Measurements from ENCODE around the gene FOXN4.

The FOXN4 gene

GRCh38 chr12:109279525-109279924 lies 29.6 kb downstream of the FOXN4 start:
- DNase-seq (ENCODE audit: low read depth in 2 of 2), result no peak

GRCh38 chr12:109278912-109279311 lies 30.2 kb downstream of the FOXN4 start:
- no peak for DNase-seq (ENCODE audit: low read depth in 2 of 2)

- no peak for DNase-seq (ENCODE audit: low read depth in 2 of 2)
These were observed 31.0 kb downstream of the FOXN4 start for GRCh38 chr12:109277899-109278762.

GRCh38 chr12:109277255-109277898 lies 31.7 kb downstream of the FOXN4 start:
- DNase-seq (ENCODE audit: low read depth in 2 of 2), result no peak

GRCh38 chr12:109276160-109276559 lies 32.9 kb downstream of the FOXN4 start:
- DNase-seq (ENCODE audit: low read depth in 2 of 2), result no peak

DNA sequence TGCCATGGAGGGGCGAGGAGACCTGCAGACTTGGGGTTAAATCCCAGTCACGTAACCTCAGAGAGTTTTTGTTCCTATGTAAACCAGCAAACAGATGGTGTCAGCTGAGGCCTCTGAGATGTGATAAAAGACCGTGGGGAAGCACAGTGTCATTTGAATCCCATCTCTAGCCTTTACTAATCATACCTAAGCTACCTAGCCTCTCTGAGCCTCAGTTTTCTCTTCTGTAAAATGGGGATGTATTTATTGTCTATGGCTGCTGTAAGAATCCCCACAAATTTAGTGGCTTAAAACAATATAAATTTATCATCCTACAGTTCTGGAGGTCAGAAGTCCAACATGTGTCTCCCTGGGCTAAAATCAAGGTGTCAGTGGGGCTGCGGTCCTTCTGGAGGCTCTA lies 33.9 kb downstream of the FOXN4 start:
- DNase-seq (ENCODE audit: low read depth in 2 of 2), result no peak

- no peak for DNase-seq (ENCODE audit: low read depth in 2 of 2)
These were observed 34.7 kb downstream of the FOXN4 start for GRCh38 chr12:109274381-109274780.

DNA sequence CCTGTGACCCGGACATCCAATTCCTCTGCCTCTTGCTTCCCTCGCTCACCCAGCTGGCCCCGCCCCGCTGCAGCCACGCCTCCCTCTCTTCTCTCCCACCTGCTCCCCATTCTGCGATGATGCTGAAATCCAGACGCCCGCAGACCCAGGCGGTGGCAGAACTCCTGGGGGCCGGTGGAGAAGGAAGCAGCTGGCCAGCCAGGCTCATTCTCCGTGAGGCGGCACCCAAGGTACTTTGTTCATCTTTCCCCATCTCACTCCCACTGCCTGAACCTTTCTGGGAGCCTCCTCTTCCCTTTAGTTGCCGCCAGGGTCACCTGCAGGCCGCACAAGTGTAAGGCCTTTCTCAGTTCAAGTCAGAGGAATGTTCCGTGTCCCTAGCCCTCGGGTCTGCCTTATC lies 35.7 kb downstream of the FOXN4 start:
- no peak for DNase-seq (ENCODE audit: low read depth in 2 of 2)

- no peak for DNase-seq (ENCODE audit: low read depth in 2 of 2)
These were observed 37.7 kb downstream of the FOXN4 start for GRCh38 chr12:109271418-109271817.

- no peak for DNase-seq (ENCODE audit: low read depth in 2 of 2)
These were observed 38.6 kb downstream of the FOXN4 start for GRCh38 chr12:109270494-109270893.

GRCh38 chr12:109269428-109269827 lies 39.7 kb downstream of the FOXN4 start:
- DNase-seq (ENCODE audit: low read depth in 2 of 2), result no peak

DNA sequence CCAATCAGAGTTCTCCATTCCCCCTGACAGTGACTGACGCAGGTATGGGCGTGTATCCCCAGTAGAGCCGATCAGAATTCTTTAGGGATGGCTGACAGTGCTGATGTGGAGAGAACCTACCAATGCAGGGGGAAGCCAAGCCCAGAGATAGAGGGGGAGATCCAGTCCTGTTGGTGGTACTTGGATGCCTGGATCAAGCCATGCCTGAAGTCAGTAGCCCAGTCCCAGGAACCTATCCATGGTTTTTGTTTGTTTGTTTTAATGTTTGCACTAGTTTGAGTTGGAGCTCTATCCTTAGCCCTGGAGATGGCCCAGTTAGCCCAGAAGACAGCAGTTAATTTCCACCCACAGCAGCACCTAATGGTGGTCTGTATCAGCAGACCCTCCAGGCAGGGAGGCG lies 40.2 kb downstream of the FOXN4 start:
- DNase-seq (ENCODE audit: low read depth in 2 of 2), result no peak

DNA sequence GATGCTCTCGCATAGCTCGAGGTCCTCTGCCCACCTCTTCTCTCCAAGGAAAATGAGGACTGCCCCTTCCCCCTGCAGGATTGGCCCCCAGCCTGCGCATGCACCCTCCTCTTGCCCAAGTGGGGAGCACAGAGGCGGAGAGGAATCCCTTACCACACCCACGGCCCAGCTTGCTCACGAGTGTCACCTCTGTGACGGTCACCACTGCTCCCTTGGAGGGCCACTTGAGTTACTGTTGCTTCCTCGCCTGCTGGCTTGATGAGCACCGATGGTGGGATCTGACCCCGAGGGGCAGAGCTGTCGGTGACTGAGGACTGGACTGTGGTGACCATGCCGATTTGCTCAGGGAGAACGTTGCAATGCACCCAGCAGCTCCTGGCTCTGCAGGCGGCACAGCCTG lies 41.7 kb downstream of the FOXN4 start:
- no peak for DNase-seq (ENCODE audit: low read depth in 2 of 2)

DNA sequence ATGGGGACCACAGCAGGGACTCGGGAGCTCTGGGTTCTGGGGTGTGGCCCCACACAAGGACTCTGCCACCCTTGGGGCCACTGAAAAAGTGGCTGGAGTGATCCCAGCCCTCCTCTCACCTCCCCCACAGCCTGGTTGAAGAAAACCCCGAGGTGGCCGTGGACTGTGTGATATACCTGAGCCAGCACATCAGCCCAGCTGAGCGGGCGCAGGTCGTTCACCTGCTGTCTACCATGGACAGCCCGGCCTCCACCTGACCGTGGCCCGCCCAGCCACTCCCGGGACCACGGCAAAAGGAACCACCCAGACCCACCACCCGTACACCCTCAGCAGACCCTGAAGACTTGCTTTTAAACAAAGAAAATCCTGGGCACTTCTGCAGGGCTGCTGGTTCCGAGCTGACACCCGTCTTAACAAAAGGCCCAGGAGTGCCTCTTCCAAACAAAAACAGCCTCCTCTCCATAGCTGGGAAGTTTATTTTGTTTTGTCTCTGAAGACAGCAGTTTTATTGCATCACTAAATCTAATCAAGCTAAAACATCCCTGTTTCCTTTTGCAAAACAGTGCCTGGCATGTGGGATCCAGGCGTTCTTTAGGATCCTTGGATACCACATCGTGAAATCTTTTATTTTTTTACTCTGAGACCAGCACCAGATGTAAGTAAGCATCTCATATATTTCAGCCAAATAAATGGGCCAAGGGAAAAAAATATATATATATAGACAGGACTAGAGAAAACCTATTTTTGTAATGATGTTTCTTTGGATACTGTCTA lies 42.8 kb downstream of the FOXN4 start:
- DNase-seq (ENCODE audit: low read depth in 2 of 2), result no peak

- no peak for DNase-seq (ENCODE audit: low read depth in 2 of 2)
These were observed 44.0 kb downstream of the FOXN4 start for GRCh38 chr12:109264943-109265650.

- no peak for DNase-seq (ENCODE audit: low read depth in 2 of 2)
These were observed 44.8 kb downstream of the FOXN4 start for GRCh38 chr12:109264095-109264942.

- DNase-seq (ENCODE audit: low read depth in 2 of 2), result no peak
These were observed 45.6 kb downstream of the FOXN4 start for GRCh38 chr12:109263439-109263838.

GRCh38 chr12:109261939-109262338 lies 47.1 kb downstream of the FOXN4 start:
- DNase-seq (ENCODE audit: low read depth in 2 of 2), result no peak

DNA sequence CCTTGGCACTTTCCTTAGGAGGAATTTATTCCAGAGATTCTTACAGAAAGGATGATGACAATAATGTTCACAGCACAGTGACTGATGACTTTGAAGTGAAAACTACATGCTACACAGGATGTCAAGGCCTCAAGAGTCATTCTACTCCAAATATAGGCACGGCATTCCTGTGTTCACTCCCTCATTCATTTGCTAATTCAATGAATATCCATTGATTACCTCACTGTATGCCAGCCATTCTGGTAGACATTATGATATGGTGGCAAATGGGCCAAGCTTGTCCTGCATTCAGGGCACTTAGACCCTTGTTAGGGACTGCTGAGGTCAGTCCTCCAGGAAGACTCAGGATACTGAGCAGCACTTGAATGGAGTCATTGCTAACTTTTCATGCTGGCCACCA lies 48.0 kb downstream of the FOXN4 start:
- no peak for DNase-seq (ENCODE audit: low read depth in 2 of 2)

DNA sequence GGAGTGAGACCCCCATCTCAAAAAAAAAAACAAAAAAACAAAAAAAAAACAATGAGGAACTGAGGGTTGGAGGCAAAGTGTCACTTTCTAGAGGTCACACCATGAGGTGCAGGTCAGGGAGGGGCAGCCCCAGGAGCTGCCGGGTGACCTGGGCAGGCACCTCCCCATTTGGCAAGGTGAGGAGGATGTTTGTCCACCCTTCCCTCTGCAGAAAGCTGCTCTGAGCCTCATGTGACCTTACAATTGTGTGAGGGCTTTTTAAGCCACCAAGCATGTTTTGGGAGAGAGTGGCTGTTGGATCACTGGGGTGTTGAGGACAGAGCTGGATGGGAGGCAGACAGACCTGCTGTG lies 49.6 kb downstream of the FOXN4 start:
- no peak for DNase-seq (ENCODE audit: low read depth in 2 of 2)
